ENCODE data around the gene RFC3.

DNA sequence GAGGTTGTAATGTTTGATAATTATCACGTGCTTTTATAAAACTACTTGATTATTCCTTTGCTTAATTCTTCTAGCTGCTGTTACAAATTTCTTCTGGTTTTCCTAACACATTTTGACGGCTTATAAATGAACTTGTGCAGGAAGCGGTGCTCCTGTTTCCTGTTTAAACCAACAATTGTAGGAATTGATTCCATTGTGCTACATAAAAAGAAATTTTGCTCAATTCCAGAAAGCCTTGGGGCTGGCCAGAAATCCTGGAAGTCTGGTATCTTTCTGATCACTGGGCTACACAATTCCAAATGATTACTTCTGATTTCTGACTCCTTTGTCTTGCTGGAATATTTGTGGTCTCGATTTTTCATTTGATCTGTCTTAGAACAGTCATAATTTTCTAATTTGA is 14.9 kb downstream of the RFC3 start:
- TF ChIP-seq, protein P1, sequence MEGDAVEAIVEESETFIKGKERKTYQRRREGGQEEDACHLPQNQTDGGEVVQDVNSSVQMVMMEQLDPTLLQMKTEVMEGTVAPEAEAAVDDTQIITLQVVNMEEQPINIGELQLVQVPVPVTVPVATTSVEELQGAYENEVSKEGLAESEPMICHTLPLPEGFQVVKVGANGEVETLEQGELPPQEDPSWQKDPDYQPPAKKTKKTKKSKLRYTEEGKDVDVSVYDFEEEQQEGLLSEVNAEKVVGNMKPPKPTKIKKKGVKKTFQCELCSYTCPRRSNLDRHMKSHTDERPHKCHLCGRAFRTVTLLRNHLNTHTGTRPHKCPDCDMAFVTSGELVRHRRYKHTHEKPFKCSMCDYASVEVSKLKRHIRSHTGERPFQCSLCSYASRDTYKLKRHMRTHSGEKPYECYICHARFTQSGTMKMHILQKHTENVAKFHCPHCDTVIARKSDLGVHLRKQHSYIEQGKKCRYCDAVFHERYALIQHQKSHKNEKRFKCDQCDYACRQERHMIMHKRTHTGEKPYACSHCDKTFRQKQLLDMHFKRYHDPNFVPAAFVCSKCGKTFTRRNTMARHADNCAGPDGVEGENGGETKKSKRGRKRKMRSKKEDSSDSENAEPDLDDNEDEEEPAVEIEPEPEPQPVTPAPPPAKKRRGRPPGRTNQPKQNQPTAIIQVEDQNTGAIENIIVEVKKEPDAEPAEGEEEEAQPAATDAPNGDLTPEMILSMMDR (IDR thresholded peaks at IDR 0.05; ENCODE audit: poor library complexity): no peak
- TF ChIP-seq EZH2phosphoT487 (IDR thresholded peaks at IDR 0.05; ENCODE audit: low read depth, severe bottlenecking, unreplicated experiment): no peak
- TF ChIP-seq EZH2 (IDR thresholded peaks at IDR 0.05; ENCODE audit: borderline replicate concordance): no peak
